H9 (cell line): ENCODE measurements around the gene C19orf73. TPM values are rescaled to one million over a fixed set of nuclear protein-coding genes. Genes with fewer than 3 reads are reported as not detected.
A peak's percentile ranks its signal among the peaks of the same experiment; 100 is the strongest.

ENCODE experiments used
- DNase-seq: peaks from one replicate; pipeline ENCODE4 v3.0.0-alpha.2; 2017
- H2AFZ ChIP-seq: one replicate; pipeline ENCODE4 v1.6.1; 2013; ENCODE audit warnings: mild to moderate bottlenecking, low read length, control low read depth, moderate library complexity
- H2AK5ac ChIP-seq: 2 replicates; pipeline ENCODE4 v1.6.1; 2013; ENCODE audit warnings: low read length, control low read depth, mixed read lengths; ENCODE audit not compliant: insufficient read length
- H2BK120ac ChIP-seq: one replicate; pipeline ENCODE4 v1.6.1; 2013; ENCODE audit warnings: low read depth, mild to moderate bottlenecking, low read length, control low read depth, inconsistent platforms; ENCODE audit not compliant: poor library complexity, severe bottlenecking
- H2BK12ac ChIP-seq: 2 replicates; pipeline ENCODE4 v1.6.1; 2013; ENCODE audit warnings: low read length, control low read depth, mixed read lengths, low read depth; ENCODE audit not compliant: insufficient read length
- H2BK15ac ChIP-seq: 2 replicates; pipeline ENCODE4 v1.6.1; 2013; ENCODE audit warnings: low read depth, low read length, control low read depth
- H2BK20ac ChIP-seq: one replicate; pipeline ENCODE4 v1.6.1; 2013; ENCODE audit warnings: low read depth, mild to moderate bottlenecking, low read length, control low read depth, inconsistent platforms; ENCODE audit not compliant: poor library complexity, severe bottlenecking
- H2BK5ac ChIP-seq: 2 replicates; pipeline ENCODE4 v1.6.1; 2013; ENCODE audit warnings: low read length, control low read depth, mixed read lengths; ENCODE audit not compliant: insufficient read length
- H3K14ac ChIP-seq: 2 replicates; pipeline ENCODE4 v1.6.1; 2013; ENCODE audit warnings: low read length, control low read depth; ENCODE audit not compliant: insufficient read depth
- H3K18ac ChIP-seq: 2 replicates; pipeline ENCODE4 v1.6.1; 2013; ENCODE audit warnings: low read depth, mild to moderate bottlenecking, mixed read lengths, low read length, control low read depth; ENCODE audit not compliant: insufficient read length
- H3K23ac ChIP-seq: 2 replicates; pipeline ENCODE4 v1.6.1; 2013; ENCODE audit warnings: low read length, control low read depth, mixed read lengths, low read depth; ENCODE audit not compliant: insufficient read length
- H3K23me2 ChIP-seq: 2 replicates; pipeline ENCODE4 v1.6.1; 2013; ENCODE audit warnings: low read depth, mild to moderate bottlenecking, mixed read lengths, low read length, control low read depth; ENCODE audit not compliant: insufficient read length, poor library complexity, severe bottlenecking
- H3K27ac ChIP-seq: 2 replicates; pipeline ENCODE4 v1.5.1; 2013; ENCODE audit warnings: low read length, control low read depth, mixed read lengths, low read depth; ENCODE audit not compliant: insufficient read length
- H3K27me3 ChIP-seq: 2 replicates; pipeline ENCODE4 v1.6.1; 2013; ENCODE audit warnings: low read length, control low read depth, inconsistent platforms; ENCODE audit not compliant: insufficient read depth
- H3K4ac ChIP-seq: 2 replicates; pipeline ENCODE4 v1.6.1; 2013; ENCODE audit warnings: low read depth, mild to moderate bottlenecking, control low read depth, inconsistent platforms, low read length, moderate library complexity
- H3K4me1 ChIP-seq: 2 replicates; pipeline ENCODE4 v1.6.1; 2013; ENCODE audit warnings: low read length, control low read depth, inconsistent platforms; ENCODE audit not compliant: insufficient read depth
- H3K4me2 ChIP-seq: 2 replicates; pipeline ENCODE4 v1.6.1; 2013; ENCODE audit warnings: low read length, control low read depth, mixed read lengths; ENCODE audit not compliant: insufficient read length, insufficient read depth
- H3K56ac ChIP-seq: 2 replicates; pipeline ENCODE4 v1.6.1; 2013; ENCODE audit warnings: low read depth, mild to moderate bottlenecking, mixed read lengths, low read length, control low read depth; ENCODE audit not compliant: insufficient read length
- H3K79me1 ChIP-seq: 2 replicates; pipeline ENCODE4 v1.6.1; 2013; ENCODE audit warnings: low read depth, mild to moderate bottlenecking, moderate library complexity, low read length, control low read depth, inconsistent platforms; ENCODE audit not compliant: insufficient read depth, poor library complexity, severe bottlenecking
- H3K79me2 ChIP-seq: 2 replicates; pipeline ENCODE4 v1.6.1; 2013; ENCODE audit warnings: low read length, control low read depth, inconsistent platforms; ENCODE audit not compliant: insufficient read depth
- H3K9ac ChIP-seq: 2 replicates; pipeline ENCODE4 v1.6.1; 2013; ENCODE audit warnings: low read length, control low read depth, mixed read lengths; ENCODE audit not compliant: insufficient read length; ENCODE audit errors: extremely low read depth
- H3K9me3 ChIP-seq: one replicate; pipeline ENCODE4 v1.6.1; 2013; ENCODE audit warnings: low read depth, low read length, inconsistent platforms; ENCODE audit not compliant: control insufficient read depth
- H3T11ph ChIP-seq: one replicate; pipeline ENCODE4 v1.6.1; 2013; ENCODE audit warnings: mild to moderate bottlenecking, low read length, control low read depth, inconsistent platforms
- H4K20me1 ChIP-seq: one replicate; pipeline ENCODE4 v1.6.1; 2013; ENCODE audit not compliant: control insufficient read depth, insufficient read length, insufficient read depth
- H4K5ac ChIP-seq: 2 replicates; pipeline ENCODE4 v1.6.1; 2013; ENCODE audit warnings: low read depth, mild to moderate bottlenecking, mixed read lengths, low read length, control low read depth; ENCODE audit not compliant: insufficient read length
- H4K8ac ChIP-seq: replicated peaks from 2 replicates; pipeline ENCODE4 v1.6.1; 2013; ENCODE audit warnings: low read length, control low read depth, mixed read lengths, low read depth; ENCODE audit not compliant: insufficient read length
- H4K91ac ChIP-seq: 2 replicates; pipeline ENCODE4 v1.6.1; 2013; ENCODE audit warnings: low read depth, mild to moderate bottlenecking, moderate library complexity, mixed read lengths, low read length, control low read depth; ENCODE audit not compliant: insufficient read length
- H3K27ac Mint-ChIP-seq, 3 experiments: 2 replicates in 2 of 3; 3 replicates in 1 of 3; pipeline ENCODE4 v1.8.0; 2020 to 2021; ENCODE audit warnings: mixed read lengths in 3 of 3, mild to moderate bottlenecking in 1 of 3, moderate library complexity in 1 of 3
- H3K27me3 Mint-ChIP-seq: 2 replicates; pipeline ENCODE4 v1.8.0; 2021; ENCODE audit warnings: low read depth, mild to moderate bottlenecking, moderate library complexity, mixed read lengths
- H3K36me3 Mint-ChIP-seq, 3 experiments: 2 replicates in 2 of 3; 3 replicates in 1 of 3; pipeline ENCODE4 v1.8.0; 2020 to 2021; ENCODE audit warnings: low read depth in 3 of 3, mixed read lengths in 3 of 3; ENCODE audit not compliant: insufficient read depth in 1 of 3
- H3K4me1 Mint-ChIP-seq, 2 experiments: 2 replicates each; pipeline ENCODE4 v1.8.0; 2020; ENCODE audit warnings: mixed read lengths in 2 of 2
- H3K4me3 Mint-ChIP-seq, 2 experiments: 2 replicates in 1 of 2; 3 replicates in 1 of 2; pipeline ENCODE4 v1.8.0; 2020 to 2021; ENCODE audit warnings: mild to moderate bottlenecking in 2 of 2, mixed read lengths in 2 of 2, moderate library complexity in 1 of 2
- H3K9me3 Mint-ChIP-seq, 2 experiments: 2 replicates in 1 of 2; 3 replicates in 1 of 2; pipeline ENCODE4 v1.8.0; 2020; ENCODE audit warnings: mild to moderate bottlenecking in 2 of 2, mixed read lengths in 2 of 2, moderate library complexity in 1 of 2
- WGBS: extraction: QIAGEN DNeasy Blood & Tissue Kit; methylation state at CpG from one replicate; pipeline ENCODE4 v1.1.7; 2013; ENCODE audit warnings: missing lambda C conversion rate, low lambda C conversion rate, mixed read lengths; ENCODE audit not compliant: insufficient read length; ENCODE audit errors: extremely low coverage; 5-methylcytosine and 5-hydroxymethylcytosine counted together
- total RNA-seq: library from RNA; stranded (reverse); gene quantifications from 2 replicates; pipeline ENCODE4 v1.2.1, GENCODE V29; 2021
- TF ChIP-seq, protein P1 (sequence below): fragments of 200-600 bp; sonication (generic); conservative IDR thresholded peaks from 3 replicates; pipeline ENCODE4 v1.8.0; 2021; ENCODE audit warnings: antibody characterized with exemption, mild to moderate bottlenecking

Gene C19orf73
- total RNA-seq, 1 experiment from 2014 or later: 1.1 TPM

DNA sequence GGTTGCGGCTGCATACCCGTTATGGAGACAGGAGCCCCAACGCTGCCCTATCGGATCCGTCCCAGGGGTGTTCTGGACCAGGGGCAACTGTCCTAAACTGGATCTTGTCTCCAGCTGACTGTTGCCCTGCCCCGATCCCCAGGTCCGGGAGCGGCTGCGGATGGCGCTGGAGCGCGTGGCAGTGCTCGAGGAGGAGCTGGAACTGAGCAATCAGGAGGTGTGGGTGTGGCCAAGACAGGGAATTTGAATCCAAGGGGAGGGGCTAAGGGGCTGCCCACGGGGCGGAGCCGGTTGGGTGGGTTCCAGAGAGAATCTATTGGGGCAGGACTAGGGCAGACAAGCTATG lies 10.3 kb upstream of the C19orf73 start:
- Histone ChIP-seq H3K27ac (no peak overlapping the region), H3T11ph (no peak overlapping the region), H2AFZ (no peak overlapping the region), H3K79me1 (no peaks in the 10 kb centered on the region), H3K9me3 (no peaks in the 10 kb centered on the region), H3K14ac (no peak overlapping the region), H3K23ac (no peak overlapping the region), H3K4me2 (peak overlapping the region; percentile 67), H3K18ac (no peak overlapping the region), H4K8ac (no peak overlapping the region), H3K4ac (no peak overlapping the region), H2BK5ac (no peak overlapping the region), H2BK12ac (no peak overlapping the region), H4K91ac (no peak overlapping the region), H3K27me3 (no peaks in the 10 kb centered on the region), H3K4me1 (peaks cover 4% of the 10 kb centered on the region; the same call in 1 of the 2 replicates), H2BK20ac (no peak overlapping the region), H2BK120ac (no peak overlapping the region), H2AK5ac (no peak overlapping the region), H2BK15ac (no peak overlapping the region), H3K9ac (no peak overlapping the region), H4K20me1 (no peaks in the 10 kb centered on the region), H3K23me2 (peaks cover 11% of the 10 kb centered on the region), H3K79me2 (no peaks in the 10 kb centered on the region), H4K5ac (no peak overlapping the region), H3K56ac (no peak overlapping the region)
- peak overlapping the region; percentile 69 to 92 for H3K4me3 Mint-ChIP-seq
- peak; percentile 92 for DNase-seq
- peaks cover 14 to 23% (median 20%) of the 10 kb centered on the region in 3 experiments; a peak in 6 of 7 replicates for H3K36me3 Mint-ChIP-seq
- peaks cover 24 to 45% of the 10 kb centered on the region in 2 experiments for H3K4me1 Mint-ChIP-seq
- TF ChIP-seq, protein P1, sequence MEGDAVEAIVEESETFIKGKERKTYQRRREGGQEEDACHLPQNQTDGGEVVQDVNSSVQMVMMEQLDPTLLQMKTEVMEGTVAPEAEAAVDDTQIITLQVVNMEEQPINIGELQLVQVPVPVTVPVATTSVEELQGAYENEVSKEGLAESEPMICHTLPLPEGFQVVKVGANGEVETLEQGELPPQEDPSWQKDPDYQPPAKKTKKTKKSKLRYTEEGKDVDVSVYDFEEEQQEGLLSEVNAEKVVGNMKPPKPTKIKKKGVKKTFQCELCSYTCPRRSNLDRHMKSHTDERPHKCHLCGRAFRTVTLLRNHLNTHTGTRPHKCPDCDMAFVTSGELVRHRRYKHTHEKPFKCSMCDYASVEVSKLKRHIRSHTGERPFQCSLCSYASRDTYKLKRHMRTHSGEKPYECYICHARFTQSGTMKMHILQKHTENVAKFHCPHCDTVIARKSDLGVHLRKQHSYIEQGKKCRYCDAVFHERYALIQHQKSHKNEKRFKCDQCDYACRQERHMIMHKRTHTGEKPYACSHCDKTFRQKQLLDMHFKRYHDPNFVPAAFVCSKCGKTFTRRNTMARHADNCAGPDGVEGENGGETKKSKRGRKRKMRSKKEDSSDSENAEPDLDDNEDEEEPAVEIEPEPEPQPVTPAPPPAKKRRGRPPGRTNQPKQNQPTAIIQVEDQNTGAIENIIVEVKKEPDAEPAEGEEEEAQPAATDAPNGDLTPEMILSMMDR: no peak
- H3K27ac Mint-ChIP-seq: peak overlapping the region in 1 of 3 experiments; percentile 85; a peak in 3 of 7 replicates
- no CpG with 5 or more reads among the region's 16 CpGs for WGBS
- peaks cover 3% of the 10 kb centered on the region; the same call in 1 of the 2 replicates for H3K27me3 Mint-ChIP-seq
- H3K9me3 Mint-ChIP-seq: no peaks in the 10 kb centered on the region
